Measurements from ENCODE around the gene SHISA3.

DNA sequence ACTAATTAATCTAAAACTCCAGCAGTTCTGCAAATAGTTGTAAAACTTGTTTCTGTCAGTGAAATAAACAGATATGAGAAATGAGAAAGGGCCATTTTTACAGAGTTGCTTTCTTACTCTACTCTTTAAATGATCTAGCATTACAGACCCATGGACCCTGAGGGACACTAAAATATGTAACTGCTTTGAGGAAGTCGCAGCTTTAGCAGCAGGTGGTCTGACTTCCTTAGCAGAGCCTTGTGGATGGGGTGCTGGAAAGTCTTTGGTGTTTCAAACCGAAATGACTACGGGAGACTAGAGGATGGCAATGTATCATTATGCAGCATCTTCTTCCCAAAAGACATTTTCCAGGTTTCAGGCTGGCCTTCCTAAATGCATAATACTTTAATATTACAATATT is 18.7 kb downstream of the SHISA3 start:
- TF ChIP-seq ZFP37 (tag by site-specific recombination; IDR thresholded peaks at IDR 0.05), result no peak
- TF ChIP-seq, protein P1, sequence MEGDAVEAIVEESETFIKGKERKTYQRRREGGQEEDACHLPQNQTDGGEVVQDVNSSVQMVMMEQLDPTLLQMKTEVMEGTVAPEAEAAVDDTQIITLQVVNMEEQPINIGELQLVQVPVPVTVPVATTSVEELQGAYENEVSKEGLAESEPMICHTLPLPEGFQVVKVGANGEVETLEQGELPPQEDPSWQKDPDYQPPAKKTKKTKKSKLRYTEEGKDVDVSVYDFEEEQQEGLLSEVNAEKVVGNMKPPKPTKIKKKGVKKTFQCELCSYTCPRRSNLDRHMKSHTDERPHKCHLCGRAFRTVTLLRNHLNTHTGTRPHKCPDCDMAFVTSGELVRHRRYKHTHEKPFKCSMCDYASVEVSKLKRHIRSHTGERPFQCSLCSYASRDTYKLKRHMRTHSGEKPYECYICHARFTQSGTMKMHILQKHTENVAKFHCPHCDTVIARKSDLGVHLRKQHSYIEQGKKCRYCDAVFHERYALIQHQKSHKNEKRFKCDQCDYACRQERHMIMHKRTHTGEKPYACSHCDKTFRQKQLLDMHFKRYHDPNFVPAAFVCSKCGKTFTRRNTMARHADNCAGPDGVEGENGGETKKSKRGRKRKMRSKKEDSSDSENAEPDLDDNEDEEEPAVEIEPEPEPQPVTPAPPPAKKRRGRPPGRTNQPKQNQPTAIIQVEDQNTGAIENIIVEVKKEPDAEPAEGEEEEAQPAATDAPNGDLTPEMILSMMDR (tag by site-specific recombination; IDR thresholded peaks at IDR 0.05), result no peak
- TF ChIP-seq, protein P2, sequence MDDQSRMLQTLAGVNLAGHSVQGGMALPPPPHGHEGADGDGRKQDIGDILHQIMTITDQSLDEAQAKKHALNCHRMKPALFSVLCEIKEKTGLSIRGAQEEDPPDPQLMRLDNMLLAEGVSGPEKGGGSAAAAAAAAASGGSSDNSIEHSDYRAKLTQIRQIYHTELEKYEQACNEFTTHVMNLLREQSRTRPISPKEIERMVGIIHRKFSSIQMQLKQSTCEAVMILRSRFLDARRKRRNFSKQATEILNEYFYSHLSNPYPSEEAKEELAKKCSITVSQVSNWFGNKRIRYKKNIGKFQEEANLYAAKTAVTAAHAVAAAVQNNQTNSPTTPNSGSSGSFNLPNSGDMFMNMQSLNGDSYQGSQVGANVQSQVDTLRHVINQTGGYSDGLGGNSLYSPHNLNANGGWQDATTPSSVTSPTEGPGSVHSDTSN (CRISPR knock-in tag; IDR thresholded peaks at IDR 0.05), result no peak
- no peak for TF ChIP-seq MEIS1 (CRISPR knock-in tag; IDR thresholded peaks at IDR 0.05; ENCODE audit: borderline replicate concordance)
- TF ChIP-seq ZNF549 (tag by site-specific recombination; IDR thresholded peaks at IDR 0.05), result no peak
